Effector memory CD8-positive, alpha-beta T cell (primary cell): Measurements from ENCODE around the gene CACHD1.

Source experiments
- ATAC-seq: fragments of 150-1000 bp; cut with Tn5 transposase; replicated peaks from 2 replicates; pipeline ENCODE4 v1.10.0; 2021; ENCODE audit warnings: mild to moderate bottlenecking, moderate library complexity
- DNase-seq, 3 experiments: peaks; one replicate each; pipeline ENCODE4 v3.0.0; 2021
- H3K27ac Mint-ChIP-seq, 2 donors: one replicate each; pipeline ENCODE4 v1.8.0; 2022; ENCODE audit warnings: mild to moderate bottlenecking in 2 of 2, mixed read lengths in 2 of 2, moderate library complexity in 2 of 2
- H3K27me3 Mint-ChIP-seq, 2 donors: one replicate each; pipeline ENCODE4 v1.8.0; 2022; ENCODE audit warnings: mixed read lengths in 2 of 2
- H3K36me3 Mint-ChIP-seq: one replicate; pipeline ENCODE4 v1.8.0; 2022; ENCODE audit warnings: mild to moderate bottlenecking, moderate library complexity, mixed read lengths; ENCODE audit not compliant: insufficient read depth
- H3K4me1 Mint-ChIP-seq, 2 donors: one replicate each; pipeline ENCODE4 v1.8.0; 2022; ENCODE audit warnings: low read depth in 2 of 2, mixed read lengths in 2 of 2
- H3K4me3 Mint-ChIP-seq, 2 donors: one replicate each; pipeline ENCODE4 v1.8.0; 2022; ENCODE audit warnings: mild to moderate bottlenecking in 2 of 2, mixed read lengths in 2 of 2, moderate library complexity in 2 of 2
- H3K9me3 Mint-ChIP-seq, 2 donors: one replicate each; pipeline ENCODE4 v1.8.0; 2022; ENCODE audit warnings: mixed read lengths in 2 of 2

CACHD1 gene

GRCh38 chr1:64525116-64525686 is 55.3 kb downstream of the CACHD1 start:
- Mint-ChIP-seq H3K36me3 (no peaks in the 10 kb centered on the region), H3K4me3 (no peak overlapping the region), H3K27ac (no peak overlapping the region), H3K9me3 (no peaks in the 10 kb centered on the region), H3K4me1 (no peaks in the 10 kb centered on the region), H3K27me3 (peaks cover 30 to 31% of the 10 kb centered on the region in 2 donors)
- ATAC-seq (no peak), DNase-seq (no peak)

GRCh38 chr1:64526312-64526711 is 56.4 kb downstream of the CACHD1 start:
- Mint-ChIP-seq H3K4me3 (no peak overlapping the region), H3K27ac (no peak overlapping the region), H3K27me3 (peaks cover 32 to 37% of the 10 kb centered on the region in 2 donors), H3K36me3 (no peaks in the 10 kb centered on the region), H3K4me1 (no peaks in the 10 kb centered on the region), H3K9me3 (no peaks in the 10 kb centered on the region)
- ATAC-seq (no peak), DNase-seq (no peak)

GRCh38 chr1:64527165-64527564 is 57.2 kb downstream of the CACHD1 start:
- no peak for DNase-seq
- no peaks in the 10 kb centered on the region for H3K4me1 Mint-ChIP-seq
- peaks cover 40 to 45% of the 10 kb centered on the region in 2 donors for H3K27me3 Mint-ChIP-seq
- H3K4me3 Mint-ChIP-seq, result no peak overlapping the region
- H3K9me3 Mint-ChIP-seq, result peaks cover 0 to 2% of the 10 kb centered on the region in 2 donors
- no peak overlapping the region for H3K27ac Mint-ChIP-seq
- no peak for ATAC-seq
- H3K36me3 Mint-ChIP-seq, result no peaks in the 10 kb centered on the region

- ATAC-seq (no peak), DNase-seq (no peak)
- Mint-ChIP-seq H3K4me3 (no peak overlapping the region), H3K27me3 (peaks cover 41 to 51% of the 10 kb centered on the region in 2 donors), H3K9me3 (peaks cover 4 to 8% of the 10 kb centered on the region in 2 donors), H3K36me3 (no peaks in the 10 kb centered on the region), H3K4me1 (no peaks in the 10 kb centered on the region), H3K27ac (no peak overlapping the region)
Observed at GRCh38 chr1:64527786-64528185, 57.9 kb downstream of the CACHD1 start.

GRCh38 chr1:64530969-64531692 is 61.2 kb downstream of the CACHD1 start:
- no peak for ATAC-seq
- DNase-seq, result no peak
- no peak overlapping the region for H3K4me3 Mint-ChIP-seq
- H3K9me3 Mint-ChIP-seq, result peaks cover 4 to 10% of the 10 kb centered on the region in 2 donors
- H3K36me3 Mint-ChIP-seq, result no peaks in the 10 kb centered on the region
- peaks cover 42 to 58% of the 10 kb centered on the region in 2 donors for H3K27me3 Mint-ChIP-seq
- H3K4me1 Mint-ChIP-seq, result no peaks in the 10 kb centered on the region
- no peak overlapping the region for H3K27ac Mint-ChIP-seq

- no peak overlapping the region for H3K27ac Mint-ChIP-seq
- no peak for DNase-seq
- H3K9me3 Mint-ChIP-seq, result peaks cover 4 to 10% of the 10 kb centered on the region in 2 donors
- no peak for ATAC-seq
- H3K4me1 Mint-ChIP-seq, result no peaks in the 10 kb centered on the region
- H3K4me3 Mint-ChIP-seq, result no peak overlapping the region
- peaks cover 43 to 44% of the 10 kb centered on the region in 2 donors for H3K27me3 Mint-ChIP-seq
- no peaks in the 10 kb centered on the region for H3K36me3 Mint-ChIP-seq
Observed at GRCh38 chr1:64532646-64533045, 62.7 kb downstream of the CACHD1 start.

GRCh38 chr1:64535938-64536835 is 66.3 kb downstream of the CACHD1 start:
- no peak overlapping the region for H3K4me3 Mint-ChIP-seq

GRCh38 chr1:64536836-64537490 is 67.0 kb downstream of the CACHD1 start:
- H3K27ac Mint-ChIP-seq, result no peak overlapping the region

More at GRCh38 chr1:64535938-64536835, 66.3 kb downstream of the CACHD1 start:
- H3K27ac Mint-ChIP-seq, result no peak overlapping the region
- H3K9me3 Mint-ChIP-seq, result peaks cover 6 to 10% of the 10 kb centered on the region in 2 donors
- peaks cover 0 to 3% of the 10 kb centered on the region in 2 donors for H3K4me1 Mint-ChIP-seq
- peaks cover 37 to 38% of the 10 kb centered on the region in 2 donors for H3K27me3 Mint-ChIP-seq
- ATAC-seq (no peak), DNase-seq (no peak)
- H3K36me3 Mint-ChIP-seq, result no peaks in the 10 kb centered on the region

GRCh38 chr1:64537942-64538341 is 68.0 kb downstream of the CACHD1 start:
- peaks cover 0 to 3% of the 10 kb centered on the region in 2 donors for H3K4me1 Mint-ChIP-seq
- no peak for ATAC-seq
- H3K36me3 Mint-ChIP-seq, result no peaks in the 10 kb centered on the region
- H3K9me3 Mint-ChIP-seq, result peaks cover 0 to 1% of the 10 kb centered on the region in 2 donors
- no peak for DNase-seq
- H3K4me3 Mint-ChIP-seq, result no peak overlapping the region
- H3K27me3 Mint-ChIP-seq, result peaks cover 20 to 23% of the 10 kb centered on the region in 2 donors
- no peak overlapping the region for H3K27ac Mint-ChIP-seq

More at GRCh38 chr1:64536836-64537490, 67.0 kb downstream of the CACHD1 start:
- peaks cover 6 to 10% of the 10 kb centered on the region in 2 donors for H3K9me3 Mint-ChIP-seq
- H3K27me3 Mint-ChIP-seq, result peaks cover 29 to 33% of the 10 kb centered on the region in 2 donors
- ATAC-seq (no peak), DNase-seq (no peak)
- no peaks in the 10 kb centered on the region for H3K36me3 Mint-ChIP-seq
- no peak overlapping the region for H3K4me3 Mint-ChIP-seq
- H3K4me1 Mint-ChIP-seq, result peaks cover 0 to 3% of the 10 kb centered on the region in 2 donors

GRCh38 chr1:64538389-64538788 is 68.5 kb downstream of the CACHD1 start:
- Mint-ChIP-seq H3K27me3 (peaks cover 20 to 23% of the 10 kb centered on the region in 2 donors), H3K4me1 (peaks cover 0 to 3% of the 10 kb centered on the region in 2 donors), H3K9me3 (peaks cover 0 to 1% of the 10 kb centered on the region in 2 donors), H3K27ac (no peak overlapping the region), H3K4me3 (no peak overlapping the region), H3K36me3 (no peaks in the 10 kb centered on the region)
- DNase-seq (no peak), ATAC-seq (no peak)

- Mint-ChIP-seq H3K9me3 (peaks cover 0 to 1% of the 10 kb centered on the region in 2 donors), H3K27ac (no peak overlapping the region), H3K4me3 (no peak overlapping the region), H3K27me3 (peaks cover 23 to 24% of the 10 kb centered on the region in 2 donors), H3K4me1 (peaks cover 0 to 3% of the 10 kb centered on the region in 2 donors), H3K36me3 (no peaks in the 10 kb centered on the region)
- ATAC-seq, result no peak
- DNase-seq, result no peak
Observed at GRCh38 chr1:64539289-64539688, 69.4 kb downstream of the CACHD1 start.

GRCh38 chr1:64539781-64540218 is 69.9 kb downstream of the CACHD1 start:
- Mint-ChIP-seq H3K27ac (no peak overlapping the region), H3K27me3 (peaks cover 23 to 29% of the 10 kb centered on the region in 2 donors), H3K4me3 (no peak overlapping the region), H3K4me1 (peaks cover 0 to 3% of the 10 kb centered on the region in 2 donors), H3K36me3 (no peaks in the 10 kb centered on the region), H3K9me3 (peaks cover 0 to 1% of the 10 kb centered on the region in 2 donors)
- DNase-seq (no peak), ATAC-seq (no peak)
